Embryonic facial prominence (tissue), 1 donor: ENCODE measurements around the gene PCGF1.
"Not testable (repeated sequence)": the region's sequence is repeated elsewhere in the genome, so short reads cannot be mapped to it uniquely, and the experiment has no call there.

Experiments used
- DNase-seq: peaks from one replicate; pipeline ENCODE4 v3.0.0-alpha.2; 2016; ENCODE audit errors: extremely low spot score

The PCGF1 gene

DNA sequence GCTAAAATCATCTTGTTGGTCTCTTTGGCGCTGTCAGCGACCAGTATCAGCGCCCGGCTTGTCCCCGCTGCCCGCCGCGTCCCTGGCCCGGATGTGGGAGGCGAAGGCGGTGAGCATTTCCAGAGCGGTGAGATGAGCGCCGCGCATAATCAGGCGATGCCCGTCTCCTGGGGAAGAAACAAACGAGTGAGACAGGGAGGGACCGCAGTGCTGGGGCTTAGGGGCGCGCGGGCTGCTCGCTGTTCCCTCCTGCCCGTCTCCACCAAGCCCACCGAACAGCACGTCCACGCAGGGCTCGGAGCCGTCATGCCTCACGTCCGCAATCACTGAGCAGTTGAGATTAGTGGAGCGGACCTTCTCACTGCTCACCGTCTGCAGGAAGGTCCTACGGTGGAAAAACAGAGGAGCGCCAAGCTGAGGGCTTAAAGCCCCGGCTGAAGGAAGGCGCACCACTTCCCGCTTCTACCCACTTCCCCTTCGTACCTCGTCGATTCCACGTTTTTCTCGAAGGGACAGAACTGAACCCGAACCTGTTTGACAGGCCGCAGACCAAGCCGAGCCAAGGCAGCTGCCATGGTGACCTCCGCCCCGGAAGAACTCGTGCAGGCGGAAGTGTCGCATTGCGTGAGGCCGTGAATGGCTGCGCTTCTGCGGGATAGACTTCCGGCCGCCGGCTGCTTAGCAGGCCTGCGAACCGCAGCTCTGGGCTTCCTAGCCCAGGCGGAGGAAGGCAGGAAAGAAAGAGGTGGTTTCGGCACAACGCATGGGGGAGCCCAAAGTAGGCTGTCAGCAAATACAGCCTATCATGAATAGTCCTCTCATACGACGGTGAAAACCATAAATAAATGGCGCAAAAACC, 35.2 kb downstream of the PCGF1 start, which contains the start of gene MRPL53:
Gene MRPL53 (minus strand): TSS at position 595 of the 859 bp plus-strand sequence. CDS start 20 bp downstream, at position 575.
- peak; percentile 84 for DNase-seq

DNA sequence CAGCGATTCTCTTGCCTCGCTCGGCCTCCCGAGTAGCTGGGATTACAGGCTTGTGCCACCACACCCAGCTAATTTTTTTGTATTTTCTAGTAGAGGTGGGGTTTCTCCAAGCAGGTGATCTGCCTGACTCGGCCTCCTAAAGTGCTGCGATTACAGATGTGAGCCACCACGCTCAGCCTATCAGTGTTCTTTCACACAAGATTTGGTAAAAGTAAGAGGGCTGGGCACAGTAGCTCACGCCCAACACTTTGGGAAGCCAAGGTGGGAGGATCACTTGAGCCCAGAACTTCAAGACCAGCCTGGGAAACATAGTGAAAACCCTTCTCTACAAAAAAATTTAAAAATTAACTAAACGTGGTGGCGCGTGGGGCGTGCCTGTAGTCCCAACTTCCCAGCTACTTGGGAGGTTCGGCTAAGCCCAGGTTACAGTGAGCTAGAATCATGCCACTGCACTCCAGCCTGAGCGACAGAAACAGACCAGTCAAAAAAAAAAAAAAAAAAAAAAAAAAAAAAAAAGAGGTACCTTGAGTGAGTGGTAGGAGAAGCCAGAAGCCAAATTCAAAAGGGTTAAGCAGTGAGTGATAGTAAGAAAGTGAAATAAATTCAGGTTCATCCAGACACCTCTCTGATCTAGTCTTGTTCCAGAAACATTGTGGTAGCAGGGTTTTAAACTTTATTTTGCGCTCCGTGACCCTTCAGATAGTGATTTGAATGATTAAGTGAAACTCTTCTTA, 36.0 kb downstream of the PCGF1 start:
- DNase-seq, result no peak

DNA sequence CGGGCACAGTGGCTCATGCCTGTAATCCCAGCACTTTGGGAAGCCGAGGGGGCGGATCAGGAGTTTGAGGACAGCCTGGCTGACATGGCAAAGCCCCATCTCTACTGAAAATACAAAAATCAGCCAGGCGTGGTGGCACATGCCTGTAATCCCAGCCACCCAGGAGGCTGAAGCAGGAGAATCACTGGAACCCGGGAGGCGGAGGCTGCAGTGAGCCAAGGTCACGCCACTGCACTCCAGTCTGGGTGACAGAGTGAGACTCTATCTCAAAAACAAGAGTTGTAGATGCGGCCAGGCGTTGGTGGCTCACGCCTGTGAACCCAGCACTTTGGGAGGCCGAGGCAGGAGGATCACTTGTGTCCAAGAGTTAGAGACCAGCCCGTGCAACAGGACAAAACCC, 36.8 kb downstream of the PCGF1 start:
- not testable (repeated sequence) for DNase-seq

DNA sequence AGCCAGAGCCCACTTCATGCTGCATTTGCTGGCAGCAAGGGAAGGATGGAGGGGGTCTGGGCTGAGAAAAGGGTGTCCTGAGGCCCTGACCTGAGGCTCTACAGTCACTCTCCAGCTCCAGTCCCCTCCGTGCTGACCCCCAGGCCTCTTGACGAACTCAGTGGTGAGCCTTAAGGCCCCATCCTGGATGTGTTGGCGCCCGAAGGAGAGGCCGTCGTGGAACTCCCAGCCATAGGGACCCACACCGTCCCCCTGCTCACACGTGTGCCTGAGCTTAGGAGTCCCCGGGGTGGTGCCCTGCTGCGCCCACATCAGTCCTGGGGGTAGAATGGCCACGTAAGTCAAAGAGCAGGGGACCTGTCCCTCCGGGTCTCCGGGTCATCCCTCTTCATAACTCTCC, 43.1 kb downstream of the PCGF1 start:
- DNase-seq, result no peak

DNA sequence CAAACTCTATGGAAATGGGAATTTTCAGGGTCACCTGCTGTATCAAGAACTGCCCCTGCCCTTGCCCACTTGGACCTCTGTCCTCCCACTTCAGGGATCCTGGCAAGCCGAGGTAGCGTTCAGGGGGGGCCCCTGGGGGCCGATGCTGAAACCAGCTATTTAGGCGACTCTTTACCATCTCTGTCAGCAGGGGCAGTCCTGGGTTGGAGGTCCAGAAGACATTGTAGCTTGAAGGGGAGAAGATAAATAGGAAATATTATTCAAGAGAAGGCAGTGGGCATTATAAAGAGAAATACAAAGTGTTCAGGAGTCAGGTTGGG, 44.7 kb downstream of the PCGF1 start:
- DNase-seq, result no peak

DNA sequence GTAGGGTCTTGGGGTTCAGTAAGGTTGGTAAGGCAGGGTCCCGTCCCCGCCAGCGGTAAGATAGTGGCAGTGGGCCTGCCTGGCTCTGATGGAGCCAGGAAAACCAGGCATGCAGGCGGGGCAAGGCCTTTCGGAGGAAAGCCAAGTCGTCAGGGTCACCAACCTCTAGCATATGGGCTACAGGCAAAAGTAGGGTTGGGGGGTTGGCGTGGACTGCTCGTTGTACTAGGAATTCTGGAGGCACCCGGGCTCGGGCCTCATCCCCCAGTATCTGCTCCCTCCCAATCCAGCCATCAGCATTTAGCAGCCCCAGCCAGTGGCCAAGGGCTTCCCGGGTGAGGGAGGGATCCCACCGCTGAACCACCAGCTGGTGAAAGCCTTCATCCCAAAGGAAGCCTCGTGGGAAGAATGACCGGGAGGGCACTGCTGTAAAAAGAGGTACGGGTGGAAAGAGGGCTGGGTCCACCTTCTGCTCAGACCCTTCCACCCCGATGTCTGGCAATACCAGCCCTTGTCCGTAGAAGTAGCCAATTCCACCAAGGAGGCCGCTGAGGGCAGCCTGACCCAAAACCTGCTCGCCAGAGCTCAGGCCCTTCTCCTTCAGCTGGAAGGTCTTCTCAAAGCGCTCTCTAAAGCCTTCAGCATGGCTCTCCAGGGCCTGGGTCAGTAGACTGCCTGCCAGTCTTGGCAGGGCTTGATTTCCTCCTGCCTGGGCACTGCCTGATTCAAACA, 45.3 kb downstream of the PCGF1 start:
- no peak for DNase-seq

DNA sequence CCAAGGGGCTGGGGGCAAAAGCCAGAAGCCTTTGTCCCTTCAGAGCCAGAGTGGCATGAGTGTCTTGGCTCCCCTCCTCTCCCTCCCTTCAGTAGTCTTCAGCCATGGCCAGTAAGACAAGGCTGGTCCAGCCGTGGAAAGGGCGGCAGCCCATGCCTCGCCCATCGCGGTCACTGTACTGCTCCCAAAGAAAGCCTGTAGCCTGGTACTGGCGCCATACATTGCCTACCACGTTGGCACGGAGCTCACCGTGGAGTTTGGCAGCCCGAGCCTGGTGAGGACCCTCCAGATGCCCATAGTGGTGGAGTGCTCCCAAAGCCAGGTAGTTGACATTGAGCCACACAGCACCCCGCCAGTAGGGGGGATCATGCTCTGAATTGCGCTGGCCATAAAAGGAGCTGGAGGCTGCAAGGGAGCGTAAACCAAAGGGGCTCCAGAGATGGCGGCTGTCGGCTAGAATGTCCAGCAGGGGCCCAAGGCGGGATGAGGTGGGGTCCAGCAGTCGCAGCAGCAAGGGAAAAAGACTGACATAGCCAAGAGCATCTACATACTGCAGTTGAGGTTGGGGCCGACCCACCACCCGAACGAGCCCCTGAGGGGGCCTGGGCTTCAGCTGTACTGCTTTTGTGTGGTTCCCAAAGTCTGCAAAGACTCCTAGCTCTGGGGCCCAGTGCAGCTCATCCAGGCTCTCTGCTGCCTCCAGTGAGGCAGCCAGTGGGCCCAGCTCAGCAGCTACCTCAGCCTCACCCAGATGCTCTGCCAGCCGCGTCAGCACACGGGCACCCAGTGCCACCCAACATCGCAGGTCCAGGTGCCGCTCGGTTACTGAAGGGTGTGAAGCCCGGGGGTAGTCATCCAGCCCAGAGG, 46.1 kb downstream of the PCGF1 start:
- DNase-seq, result no peak

DNA sequence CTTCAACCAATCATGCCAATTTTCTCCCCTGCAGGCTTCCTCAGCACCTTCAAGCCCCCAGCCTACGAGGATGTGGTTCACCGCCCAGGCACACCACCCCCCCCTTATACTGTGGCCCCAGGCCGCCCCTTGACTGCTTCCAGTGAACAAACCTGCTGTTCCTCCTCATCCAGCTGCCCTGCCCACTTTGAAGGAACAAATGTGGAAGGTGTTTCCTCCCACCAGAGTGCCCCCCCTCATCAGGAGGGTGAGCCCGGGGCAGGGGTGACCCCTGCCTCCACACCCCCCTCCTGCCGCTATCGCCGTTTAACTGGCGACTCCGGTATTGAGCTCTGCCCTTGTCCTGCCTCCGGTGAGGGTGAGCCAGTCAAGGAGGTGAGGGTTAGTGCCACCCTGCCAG, 47.3 kb downstream of the PCGF1 start:
- DNase-seq, result not testable (repeated sequence)

DNA sequence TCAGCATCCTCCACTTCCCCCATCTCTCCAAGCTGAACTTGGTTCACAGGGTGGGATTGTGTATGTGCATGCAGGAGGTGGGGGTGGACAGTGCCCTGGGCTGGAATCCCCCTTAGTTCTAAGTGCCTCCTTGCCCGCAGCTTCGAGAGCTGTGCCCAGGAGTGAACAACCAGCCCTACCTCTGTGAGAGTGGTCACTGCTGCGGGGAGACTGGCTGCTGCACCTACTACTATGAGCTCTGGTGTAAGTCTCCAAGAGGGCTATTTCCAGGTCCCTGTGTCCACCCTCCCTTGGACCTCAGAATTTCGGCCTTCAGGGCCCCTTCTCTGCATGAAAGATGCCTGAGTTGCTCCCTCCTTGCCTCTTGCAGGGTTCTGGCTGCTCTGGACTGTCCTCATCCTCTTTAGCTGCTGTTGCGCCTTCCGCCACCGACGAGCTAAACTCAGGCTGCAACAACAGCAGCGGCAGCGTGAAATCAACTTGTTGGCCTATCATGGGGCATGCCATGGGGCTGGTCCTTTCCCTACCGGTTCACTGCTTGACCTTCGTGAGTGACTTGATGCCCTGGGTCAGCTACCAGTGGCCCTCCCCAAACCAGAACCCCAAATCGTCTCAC, 47.9 kb downstream of the PCGF1 start:
- not testable (repeated sequence) for DNase-seq

DNA sequence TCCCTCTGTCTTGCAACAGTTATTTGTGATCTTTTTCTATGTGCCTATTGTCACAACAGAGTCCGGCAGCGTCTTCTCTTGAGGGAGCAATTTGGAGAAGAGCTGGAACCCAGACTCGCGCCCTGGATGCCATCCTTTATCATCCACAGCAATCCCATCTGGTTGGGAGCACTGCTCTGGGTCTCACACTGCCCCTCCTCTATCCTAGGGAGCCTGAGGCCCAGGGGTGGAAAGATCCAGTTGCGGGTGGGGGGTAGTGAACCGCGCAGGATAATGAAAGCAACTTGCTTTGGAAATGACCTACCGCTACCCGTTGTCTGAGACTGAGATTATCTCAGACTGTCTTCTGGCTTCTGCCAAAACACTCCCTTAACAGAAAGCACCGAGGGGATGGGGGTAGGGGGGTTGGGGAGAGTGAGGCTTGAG, 48.5 kb downstream of the PCGF1 start:
- no peak for DNase-seq

DNA sequence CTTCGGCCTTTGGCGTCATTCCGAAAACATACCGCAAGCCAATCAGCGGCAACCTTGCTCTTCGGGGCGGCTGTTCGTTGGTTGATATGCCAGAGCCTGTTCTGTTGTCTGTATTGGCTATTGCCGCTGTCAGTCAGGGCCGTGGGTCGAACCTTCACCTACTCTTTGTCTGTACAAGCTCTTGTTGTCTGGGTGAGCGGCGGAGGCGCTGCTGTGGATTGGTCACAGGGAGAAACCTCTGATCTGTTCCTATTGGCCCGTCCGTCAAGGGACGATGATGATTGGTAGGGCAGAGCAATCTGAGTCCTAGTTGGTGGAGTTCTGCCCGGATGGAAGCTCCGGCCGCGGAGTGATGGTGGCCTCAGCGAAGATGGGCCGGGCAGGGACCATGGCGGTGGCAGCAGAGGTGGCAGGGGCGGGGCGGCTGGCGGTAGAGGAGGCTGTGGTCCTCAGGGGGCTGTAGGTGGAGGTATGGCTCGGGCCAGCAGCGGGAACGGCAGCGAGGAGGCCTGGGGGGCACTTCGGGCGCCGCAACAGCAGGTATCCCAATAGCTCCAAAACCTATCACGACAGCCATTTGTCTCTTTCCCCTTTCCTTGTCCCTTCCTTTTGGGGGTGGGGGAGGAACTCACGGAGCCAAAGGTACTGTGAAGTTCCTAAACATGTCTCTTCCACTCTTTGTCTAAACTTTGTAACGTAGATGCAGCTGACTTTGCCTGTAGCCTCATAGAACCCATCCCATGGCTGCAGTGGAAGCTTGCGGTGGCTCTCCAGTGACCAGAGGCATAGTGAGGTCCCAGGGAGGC, 49.2 kb downstream of the PCGF1 start, which contains the start of gene WBP1:
Gene WBP1 (plus strand): TSS at position 307 of the 806 bp plus-strand sequence. CDS start 165 bp downstream, at position 472.
- peak; percentile 99 for DNase-seq

DNA sequence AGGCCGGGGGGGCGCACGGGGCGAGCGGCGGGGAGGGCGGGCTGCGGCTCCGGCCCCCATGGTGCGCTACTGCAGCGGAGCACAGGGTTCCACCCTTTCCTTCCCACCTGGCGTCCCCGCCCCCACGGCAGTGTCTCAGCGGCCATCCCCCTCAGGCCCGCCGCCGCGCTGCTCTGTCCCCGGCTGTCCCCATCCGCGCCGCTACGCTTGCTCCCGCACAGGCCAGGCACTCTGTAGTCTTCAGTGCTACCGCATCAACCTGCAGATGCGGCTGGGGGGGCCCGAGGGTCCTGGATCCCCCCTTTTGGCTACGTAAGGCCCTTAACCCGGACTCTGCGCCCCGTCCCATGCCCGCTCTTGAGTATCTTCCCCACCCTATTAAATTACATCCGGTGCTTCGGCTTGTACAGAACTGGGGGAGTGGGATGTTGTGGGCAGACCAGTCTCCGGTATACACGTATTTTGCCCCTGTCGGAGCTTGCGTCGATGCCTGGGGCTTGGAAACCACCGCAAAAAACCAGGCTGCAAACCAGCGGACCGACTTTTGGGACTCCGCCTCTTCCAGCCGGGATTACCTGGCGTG, 49.9 kb downstream of the PCGF1 start:
- DNase-seq, result no peak

DNA sequence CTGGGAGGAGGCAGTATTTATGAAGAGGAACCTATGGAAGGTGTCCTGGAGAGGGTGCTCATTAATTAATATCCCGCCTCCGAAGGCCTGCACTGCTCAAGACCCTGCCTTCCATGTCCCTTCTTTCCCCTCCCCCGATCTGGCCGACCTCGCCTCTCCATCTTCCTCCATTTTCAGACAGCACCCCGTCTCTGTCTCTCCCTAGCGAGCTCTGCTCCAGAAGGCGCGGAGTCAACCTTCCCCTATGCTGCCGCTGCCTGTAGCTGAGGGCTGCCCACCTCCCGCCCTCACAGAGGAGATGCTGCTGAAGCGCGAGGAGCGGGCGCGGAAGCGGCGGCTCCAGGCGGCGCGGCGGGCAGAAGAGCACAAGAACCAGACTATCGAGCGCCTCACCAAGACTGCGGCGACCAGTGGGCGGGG, 50.4 kb downstream of the PCGF1 start:
- no peak for DNase-seq
